Suprapubic skin (tissue), 4 donors: ENCODE measurements around the gene MAP4K3.

Source experiments
- CTCF ChIP-seq, 2 donors: fragments of 200-600 bp in 1 of 2; fragments of 450-650 bp in 1 of 2; sonication (generic) in 1 of 2; IDR thresholded peaks; one replicate each; pipeline ENCODE4 v1.5.1; 2016 to 2019; ENCODE audit warnings: antibody characterized with exemption in 2 of 2, mild to moderate bottlenecking in 1 of 2, moderate library complexity in 1 of 2
- POLR2A ChIP-seq, 2 donors: fragments of 450-650 bp; IDR thresholded peaks; one replicate each; pipeline ENCODE4 v1.6.1; 2017; ENCODE audit warnings: antibody characterized with exemption in 2 of 2, mild to moderate bottlenecking in 2 of 2, moderate library complexity in 2 of 2
- POLR2AphosphoS5 ChIP-seq, 3 donors: sonication (generic); formaldehyde crosslinking; IDR thresholded peaks; one replicate each; pipeline ENCODE4 v1.6.1; 2017; ENCODE audit warnings: antibody characterized with exemption in 3 of 3

GRCh38 chr2:39451954-39452353, 14.9 kb upstream of the MAP4K3 start:
- TF ChIP-seq POLR2AphosphoS5 (IDR thresholded peaks at IDR 0.05) = no peak
- no peak for TF ChIP-seq CTCF (IDR thresholded peaks at IDR 0.05)
- TF ChIP-seq POLR2A (IDR thresholded peaks at IDR 0.05) = no peak
